Urinary bladder (tissue), 4 donors: Measurements from ENCODE around the gene MED13L. TPM values are rescaled to one million over a fixed set of nuclear protein-coding genes. Genes with fewer than 3 reads are reported as not detected.

ENCODE experiments used
- DNase-seq: peaks from one replicate; pipeline ENCODE4 v3.0.0-alpha.2; 2015; ENCODE audit errors: extremely low spot score
- H3K27ac ChIP-seq: one replicate; pipeline ENCODE4 v1.5.1; 2013; ENCODE audit warnings: low read depth, mild to moderate bottlenecking, moderate library complexity
- H3K36me3 ChIP-seq: one replicate; pipeline ENCODE4 v1.6.1; 2013; ENCODE audit warnings: mild to moderate bottlenecking, moderate library complexity; ENCODE audit not compliant: insufficient read depth
- H3K4me1 ChIP-seq: one replicate; pipeline ENCODE4 v1.6.1; 2013; ENCODE audit warnings: mild to moderate bottlenecking, moderate library complexity; ENCODE audit not compliant: insufficient read depth
- H3K4me3 ChIP-seq: one replicate; pipeline ENCODE4 v1.5.1; 2013; ENCODE audit warnings: low read depth, low read length
- WGBS: extraction: QIAGEN DNeasy Blood & Tissue Kit; methylation state at CpG from one replicate; pipeline ENCODE4 v1.1.7; 2013; 5-methylcytosine and 5-hydroxymethylcytosine counted together
- polyA plus RNA-seq: library from polyadenylated mRNA; stranded (reverse); fragments of 200-250 nt; gene quantifications from one replicate; pipeline ENCODE4 v1.2.3, GENCODE V29; 2013
- total RNA-seq: library from RNA; depleted of rRNA; stranded (reverse); fragments of >200 nt; gene quantifications from one replicate; pipeline ENCODE4 v1.2.3, GENCODE V29; 2014
- donor health status: healthy with polysubstance abuse.
- donor health status: healthy.

MED13L gene
- total and polyA plus RNA-seq, 2 donors: 41.4 to 273 TPM

GRCh38 chr12:115943630-115944391 is 333.7 kb downstream of the MED13L start:
- 53% methylated on average over 13 of the region's 13 CpGs for WGBS

DNA sequence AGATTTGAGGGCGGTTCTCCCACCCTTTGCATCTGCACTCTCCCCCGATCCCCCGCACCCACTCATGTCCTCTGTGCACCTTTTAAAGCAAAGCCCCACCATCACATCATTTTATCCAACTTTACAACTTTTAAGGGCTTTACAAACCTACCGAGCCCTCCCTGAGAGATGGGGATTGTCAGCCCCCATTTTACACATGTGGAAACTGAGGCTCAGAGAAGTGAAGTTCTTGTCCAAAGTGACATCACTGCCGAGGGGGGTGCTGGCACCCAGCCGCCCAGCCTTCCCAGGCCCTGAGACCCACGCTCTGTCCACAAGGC is 334.2 kb downstream of the MED13L start:
- Histone ChIP-seq H3K27ac (no peak overlapping the region), H3K4me1 (no peaks in the 10 kb centered on the region), H3K4me3 (no peak overlapping the region), H3K36me3 (no peaks in the 10 kb centered on the region)
- 86% methylated on average over 7 of the region's 7 CpGs for WGBS
- no peak for DNase-seq

More at GRCh38 chr12:115943630-115944391, 333.7 kb downstream of the MED13L start:
- no peaks in the 10 kb centered on the region for H3K4me1 ChIP-seq
- no peaks in the 10 kb centered on the region for H3K36me3 ChIP-seq
- no peak overlapping the region for H3K4me3 ChIP-seq
- no peak overlapping the region for H3K27ac ChIP-seq
- DNase-seq: no peak

- DNase-seq: no peak
- no peak overlapping the region for H3K4me3 ChIP-seq
- no peak overlapping the region for H3K27ac ChIP-seq
- H3K4me1 ChIP-seq: no peaks in the 10 kb centered on the region
- WGBS: 95% methylated on average over 1 of the region's 1 CpG
- no peaks in the 10 kb centered on the region for H3K36me3 ChIP-seq
Observed at GRCh38 chr12:115942346-115942745, 335.1 kb downstream of the MED13L start.

DNA sequence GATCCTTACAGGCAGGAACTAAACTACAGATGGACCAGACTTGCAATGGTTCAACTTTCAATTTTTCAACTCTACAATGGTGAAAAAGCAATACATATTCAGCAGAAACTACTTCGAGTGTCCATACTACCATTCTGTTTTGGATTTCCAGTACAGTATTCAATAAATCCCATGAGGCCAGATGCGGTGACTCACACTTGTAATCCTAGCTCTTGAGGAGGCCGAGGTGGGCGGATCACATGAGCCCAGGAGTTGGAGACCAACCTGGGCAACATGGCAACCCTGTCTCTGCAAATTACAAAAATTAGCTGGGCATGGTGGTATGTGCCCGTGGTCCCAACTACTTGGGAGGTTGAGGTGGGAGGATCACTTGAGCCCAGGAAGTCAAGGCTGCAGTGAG is 336.1 kb downstream of the MED13L start:
- WGBS: 87% methylated on average over 5 of the region's 5 CpGs
- no peak overlapping the region for H3K27ac ChIP-seq
- H3K4me1 ChIP-seq: no peaks in the 10 kb centered on the region
- DNase-seq: no peak
- no peaks in the 10 kb centered on the region for H3K36me3 ChIP-seq
- H3K4me3 ChIP-seq: no peak overlapping the region

DNA sequence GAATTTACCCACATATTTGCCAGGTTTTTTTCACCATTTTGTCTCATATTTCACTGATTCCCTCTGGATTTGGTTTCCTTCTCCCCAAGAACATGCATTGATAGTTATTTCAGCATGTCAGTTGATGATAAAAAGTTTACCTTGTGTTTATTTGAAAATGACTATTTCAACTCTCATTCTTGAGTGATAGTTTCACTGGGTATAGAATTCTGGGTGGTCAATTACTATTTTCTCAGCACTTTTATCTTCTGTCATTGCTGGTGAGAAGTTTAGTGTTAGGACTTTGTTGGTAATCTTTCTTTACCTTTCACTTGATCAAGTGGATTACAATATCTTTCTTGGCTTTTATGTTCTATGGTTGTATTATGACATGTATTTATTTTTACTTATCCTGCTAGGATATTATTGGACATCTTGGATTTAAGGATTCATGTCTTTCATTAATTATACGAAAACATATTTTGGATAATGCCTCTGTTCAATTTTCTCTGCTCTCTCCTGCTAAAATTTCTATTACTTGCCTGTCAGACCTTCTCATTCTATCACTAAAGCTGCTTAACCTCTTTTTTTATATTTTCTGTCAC is 338.6 kb downstream of the MED13L start:
- WGBS: 92% methylated on average over 1 of the region's 1 CpG
- no peak for DNase-seq
- no peaks in the 10 kb centered on the region for H3K4me1 ChIP-seq

DNA sequence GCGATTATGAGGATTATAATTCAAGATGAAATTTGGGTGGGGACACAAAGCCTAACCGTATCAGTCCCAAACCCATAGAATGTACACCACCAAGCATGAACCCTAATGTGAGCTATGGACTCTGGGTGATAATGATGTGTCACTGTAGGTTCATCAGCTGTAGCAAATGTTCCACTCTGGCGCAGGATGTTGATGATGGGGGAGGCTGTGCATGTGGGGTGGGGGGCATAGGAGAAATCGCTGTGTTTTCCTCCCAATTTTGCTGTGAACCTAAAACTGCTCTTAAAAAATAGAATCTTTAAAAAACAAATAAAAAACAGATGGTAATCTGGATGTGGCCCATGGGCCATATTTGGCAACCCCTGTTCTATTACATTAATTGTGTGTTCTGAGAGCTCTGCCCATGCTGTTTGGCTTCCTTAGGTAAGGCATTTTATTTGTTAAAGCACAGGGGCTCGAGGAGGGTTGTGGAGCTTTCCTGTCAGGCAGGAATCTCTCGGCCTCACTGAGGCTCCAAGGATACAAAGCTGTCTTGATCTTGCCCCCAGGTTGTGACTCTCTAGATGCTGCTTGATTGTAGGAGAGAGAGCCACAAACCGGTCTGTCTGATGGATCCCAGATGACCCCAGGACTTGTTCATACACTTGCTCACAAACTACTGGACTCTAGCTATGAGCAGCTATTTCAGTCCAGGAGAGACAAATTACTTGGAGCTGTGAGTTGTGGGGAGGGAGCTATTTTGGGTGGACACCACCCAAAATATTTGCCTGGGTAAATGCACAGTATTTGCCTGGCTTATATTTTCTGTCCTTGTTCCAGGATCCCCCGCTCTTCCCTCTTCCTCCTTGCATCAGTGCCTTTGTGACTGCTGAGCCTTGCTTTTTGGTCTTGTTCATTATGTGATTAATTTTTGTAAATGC is 340.2 kb downstream of the MED13L start:
- 60% methylated on average over 8 of the region's 8 CpGs for WGBS
- DNase-seq: no peak
- H3K4me3 ChIP-seq: no peak overlapping the region
- no peaks in the 10 kb centered on the region for H3K36me3 ChIP-seq
- H3K4me1 ChIP-seq: no peaks in the 10 kb centered on the region
- H3K27ac ChIP-seq: no peak overlapping the region

More for the DNA sequence above, 338.6 kb downstream of the MED13L start:
- Histone ChIP-seq H3K4me3 (no peak overlapping the region), H3K27ac (no peak overlapping the region), H3K36me3 (no peaks in the 10 kb centered on the region)

DNA sequence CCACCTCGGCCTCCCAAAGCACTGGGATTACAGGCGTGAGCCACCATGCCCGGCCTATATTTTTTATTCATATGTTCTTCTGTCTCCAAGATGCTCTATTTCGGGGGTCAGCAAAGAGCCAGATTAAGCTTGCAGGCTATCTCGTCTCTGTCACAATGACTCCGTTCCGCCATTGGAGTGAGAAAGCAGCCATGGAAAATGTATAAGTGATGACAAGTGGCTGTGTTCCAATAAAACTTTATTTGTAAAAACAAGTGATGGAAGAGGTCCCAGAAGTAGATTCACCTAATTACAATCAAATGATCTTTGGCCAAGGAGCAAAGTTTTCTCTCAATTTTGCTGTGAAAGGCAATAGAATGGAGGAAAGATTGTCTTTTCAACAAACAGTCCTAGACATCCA is 342.6 kb downstream of the MED13L start:
- Histone ChIP-seq H3K36me3 (no peaks in the 10 kb centered on the region), H3K4me1 (no peaks in the 10 kb centered on the region), H3K27ac (no peak overlapping the region), H3K4me3 (no peak overlapping the region)
- WGBS: 83% methylated on average over 7 of the region's 7 CpGs
- DNase-seq: no peak

GRCh38 chr12:115934046-115934445 is 343.4 kb downstream of the MED13L start:
- no peak overlapping the region for H3K27ac ChIP-seq
- H3K36me3 ChIP-seq: no peaks in the 10 kb centered on the region
- H3K4me1 ChIP-seq: no peaks in the 10 kb centered on the region
- no peak for DNase-seq
- no peak overlapping the region for H3K4me3 ChIP-seq
- WGBS: 58% methylated on average over 3 of the region's 3 CpGs

DNA sequence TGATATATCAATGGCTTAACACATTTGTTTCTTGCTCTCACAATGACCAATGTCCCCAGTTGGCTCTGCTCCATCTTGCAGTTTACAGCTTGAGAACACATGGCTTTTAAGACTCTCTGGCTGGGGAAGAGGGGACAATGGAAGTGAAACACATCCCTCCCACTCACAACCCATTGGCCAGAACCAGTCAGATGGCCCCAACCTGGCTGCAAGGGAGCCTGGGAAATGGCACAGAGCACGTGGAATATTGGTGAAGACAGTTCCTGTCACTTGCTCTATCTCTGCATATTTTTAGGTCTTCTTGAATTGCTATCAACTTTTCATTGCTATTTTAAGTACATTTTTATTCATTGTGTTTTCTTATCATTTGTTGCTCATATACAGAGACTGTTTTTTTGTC is 345.4 kb downstream of the MED13L start:
- Histone ChIP-seq H3K36me3 (no peaks in the 10 kb centered on the region), H3K27ac (no peak overlapping the region), H3K4me3 (no peak overlapping the region), H3K4me1 (no peaks in the 10 kb centered on the region)
- WGBS: 20% methylated on average over 1 of the region's 1 CpG
- no peak for DNase-seq

- no peak overlapping the region for H3K27ac ChIP-seq
- DNase-seq: no peak
- H3K4me3 ChIP-seq: no peak overlapping the region
- 71% methylated on average over 5 of the region's 5 CpGs for WGBS
- H3K4me1 ChIP-seq: no peaks in the 10 kb centered on the region
- no peaks in the 10 kb centered on the region for H3K36me3 ChIP-seq
Observed at GRCh38 chr12:115930336-115930735, 347.2 kb downstream of the MED13L start.

DNA sequence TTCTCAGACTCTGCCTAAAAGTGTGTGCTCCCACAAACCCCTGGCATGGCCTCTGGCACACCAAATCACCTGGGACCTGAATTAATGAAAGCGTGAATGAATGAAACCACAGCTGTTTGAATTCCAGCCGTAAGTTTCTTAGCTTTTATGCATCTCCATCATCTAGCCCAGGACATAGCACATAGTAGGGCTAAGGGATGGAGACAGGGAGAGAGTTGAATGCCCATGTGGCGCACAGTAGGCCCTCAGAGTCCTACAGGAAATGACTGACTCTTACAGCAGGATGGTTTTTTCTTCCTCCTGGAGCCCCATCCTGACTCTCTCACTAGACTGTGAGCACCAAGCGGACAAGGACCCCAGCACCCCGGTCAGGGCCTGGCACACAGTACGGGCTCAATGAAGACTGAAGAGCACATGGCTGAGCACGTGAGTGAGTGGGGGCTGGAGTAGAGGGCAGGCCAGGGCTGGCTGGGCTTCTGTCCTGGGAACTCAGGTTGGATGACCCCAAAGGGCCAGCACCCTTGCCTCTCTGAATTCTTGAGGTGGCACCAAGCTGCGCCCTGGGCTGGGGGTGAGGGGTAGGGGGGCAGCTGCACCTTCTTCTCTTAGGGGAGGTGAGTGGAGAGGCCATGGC is 351.3 kb downstream of the MED13L start:
- Histone ChIP-seq H3K4me1 (no peaks in the 10 kb centered on the region), H3K27ac (no peak overlapping the region), H3K4me3 (no peak overlapping the region), H3K36me3 (no peaks in the 10 kb centered on the region)
- DNase-seq: no peak
- 87% methylated on average over 8 of the region's 8 CpGs for WGBS

DNA sequence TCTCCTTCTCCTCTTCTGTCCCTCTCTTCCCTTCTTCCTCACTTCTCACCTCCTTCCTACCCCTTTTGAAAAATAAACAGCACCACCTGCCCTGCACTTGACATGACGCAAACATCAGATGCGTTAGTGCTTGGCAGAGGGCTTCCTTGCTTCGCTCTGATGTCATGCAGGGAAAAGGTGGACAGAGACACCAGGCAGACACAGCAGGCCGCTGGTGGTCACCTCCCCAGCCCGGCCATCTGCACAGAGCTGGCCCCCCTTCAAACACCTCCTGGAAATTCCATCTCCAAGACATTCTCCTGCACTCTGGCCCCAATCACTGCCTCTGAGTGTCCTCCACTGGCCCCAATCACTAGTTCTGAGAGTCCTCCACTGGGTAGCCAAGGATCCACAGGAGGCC is 353.6 kb downstream of the MED13L start:
- no peak overlapping the region for H3K4me3 ChIP-seq
- H3K27ac ChIP-seq: no peak overlapping the region
- no peaks in the 10 kb centered on the region for H3K36me3 ChIP-seq
- no peak for DNase-seq
- WGBS: 88% methylated on average over 5 of the region's 5 CpGs
- H3K4me1 ChIP-seq: no peaks in the 10 kb centered on the region

DNA sequence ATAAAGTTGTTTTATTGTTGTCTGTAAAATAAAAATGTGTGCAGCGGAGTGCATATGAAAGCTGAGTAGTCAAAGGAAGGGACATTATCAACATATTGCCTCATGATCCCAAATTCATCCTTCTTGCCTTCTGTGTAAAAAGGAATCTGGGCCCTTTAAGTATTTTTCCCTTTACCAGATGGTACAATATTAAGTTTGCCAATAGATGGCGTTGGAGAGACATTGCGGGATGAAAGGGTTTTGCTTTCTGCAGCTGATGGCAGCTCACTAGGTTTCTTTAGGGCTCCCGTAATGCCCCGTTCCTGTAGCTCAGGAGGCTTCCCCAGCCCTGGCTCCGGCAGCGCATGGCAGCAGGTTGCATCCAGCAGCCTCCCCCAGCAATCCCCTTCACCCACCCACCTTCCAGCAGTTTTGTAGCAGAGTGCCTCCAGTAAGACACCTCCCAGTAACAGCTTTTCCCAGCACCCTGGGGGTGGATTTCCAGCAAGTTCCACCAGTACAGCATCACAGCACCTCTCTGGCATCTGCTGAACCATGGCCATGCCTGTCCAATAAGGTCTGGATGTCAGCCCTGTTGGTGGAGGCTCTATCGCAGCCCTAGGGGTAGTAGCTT is 354.4 kb downstream of the MED13L start:
- Histone ChIP-seq H3K4me1 (no peaks in the 10 kb centered on the region), H3K36me3 (no peaks in the 10 kb centered on the region), H3K27ac (no peak overlapping the region), H3K4me3 (no peak overlapping the region)
- no peak for DNase-seq
- WGBS: 87% methylated on average over 8 of the region's 8 CpGs
